ENCODE results near the gene FBLN1. TPM values are rescaled to one million over a fixed set of nuclear protein-coding genes. Genes with fewer than 3 reads are reported as not detected.

Gene FBLN1
- polyA plus RNA-seq, 1 experiment, result 1,033 TPM

DNA sequence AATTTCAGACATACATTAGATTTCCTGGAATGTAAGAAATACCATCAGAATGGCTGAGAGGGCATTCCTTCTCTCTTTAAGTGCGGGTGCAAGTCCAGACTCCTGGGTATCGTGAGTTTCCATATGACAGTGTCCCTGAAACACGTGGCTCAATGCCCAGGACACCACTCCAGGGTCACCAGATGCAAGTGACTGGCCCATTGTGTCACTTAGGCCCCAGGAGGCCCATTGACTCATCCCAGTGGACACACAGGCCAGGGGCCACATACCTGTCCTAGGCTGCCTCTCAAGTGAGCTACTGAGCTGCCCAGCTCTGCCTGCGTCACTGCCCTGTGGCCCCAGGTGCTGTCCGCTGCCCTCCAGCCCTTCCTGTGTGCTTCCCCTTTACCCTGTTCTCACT, 18.5 kb downstream of the FBLN1 start:
- no peak for DNase-seq (ENCODE audit: low read depth)
- ChIA-PET CTCF (no interaction called here), POLR2A (no interaction called here)
- no peak overlapping the region for H3K4me3 ChIP-seq (ENCODE audit: low read depth, low read length)
- H3K36me3 ChIP-seq (ENCODE audit: control insufficient read depth, insufficient read depth, low read length), result peaks cover 61% of the 10 kb centered on the region
- TF ChIP-seq, protein P1, sequence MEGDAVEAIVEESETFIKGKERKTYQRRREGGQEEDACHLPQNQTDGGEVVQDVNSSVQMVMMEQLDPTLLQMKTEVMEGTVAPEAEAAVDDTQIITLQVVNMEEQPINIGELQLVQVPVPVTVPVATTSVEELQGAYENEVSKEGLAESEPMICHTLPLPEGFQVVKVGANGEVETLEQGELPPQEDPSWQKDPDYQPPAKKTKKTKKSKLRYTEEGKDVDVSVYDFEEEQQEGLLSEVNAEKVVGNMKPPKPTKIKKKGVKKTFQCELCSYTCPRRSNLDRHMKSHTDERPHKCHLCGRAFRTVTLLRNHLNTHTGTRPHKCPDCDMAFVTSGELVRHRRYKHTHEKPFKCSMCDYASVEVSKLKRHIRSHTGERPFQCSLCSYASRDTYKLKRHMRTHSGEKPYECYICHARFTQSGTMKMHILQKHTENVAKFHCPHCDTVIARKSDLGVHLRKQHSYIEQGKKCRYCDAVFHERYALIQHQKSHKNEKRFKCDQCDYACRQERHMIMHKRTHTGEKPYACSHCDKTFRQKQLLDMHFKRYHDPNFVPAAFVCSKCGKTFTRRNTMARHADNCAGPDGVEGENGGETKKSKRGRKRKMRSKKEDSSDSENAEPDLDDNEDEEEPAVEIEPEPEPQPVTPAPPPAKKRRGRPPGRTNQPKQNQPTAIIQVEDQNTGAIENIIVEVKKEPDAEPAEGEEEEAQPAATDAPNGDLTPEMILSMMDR (IDR thresholded peaks at IDR 0.05; ENCODE audit: insufficient read depth, low read depth, low read length), result no peak
- H3K27me3 ChIP-seq (ENCODE audit: control insufficient read depth, insufficient read depth, low read length), result no peaks in the 10 kb centered on the region

DNA sequence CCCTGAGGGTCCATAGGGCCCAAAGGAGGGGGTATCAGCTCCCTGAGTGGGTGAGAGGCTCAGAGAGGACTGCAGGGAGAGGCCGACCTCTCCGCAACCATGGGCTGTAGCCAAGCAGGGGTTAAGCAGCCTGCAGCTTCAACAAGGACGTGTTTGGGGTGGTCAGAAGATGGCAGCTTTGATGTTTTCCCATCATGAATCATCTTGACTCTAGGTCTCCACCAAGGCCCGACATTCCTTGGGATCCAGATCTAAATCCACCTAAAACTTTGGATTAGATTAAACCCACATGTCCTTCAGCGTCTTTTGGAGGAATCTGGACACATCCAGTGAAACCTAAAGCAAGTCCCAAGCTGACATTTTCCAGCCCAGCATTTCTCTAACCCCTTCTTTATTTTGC, 19.8 kb downstream of the FBLN1 start:
- DNase-seq (ENCODE audit: low read depth), result no peak
- Histone ChIP-seq H3K36me3 (ENCODE audit: control insufficient read depth, insufficient read depth, low read length) (peaks cover 58% of the 10 kb centered on the region), H3K4me3 (ENCODE audit: low read depth, low read length) (no peak overlapping the region), H3K27me3 (ENCODE audit: control insufficient read depth, insufficient read depth, low read length) (no peaks in the 10 kb centered on the region)
- CTCF ChIA-PET, result interaction anchor here (0.6 to 1.1 kb wide), 2 partner anchors 10 to 13 kb away, joined by 3 read pairs; no protein-coding TSS in a partner anchor
- TF ChIP-seq, protein P1 (IDR thresholded peaks at IDR 0.05; ENCODE audit: insufficient read depth, low read depth, low read length), result no peak
- POLR2A ChIA-PET, result no interaction called here

DNA sequence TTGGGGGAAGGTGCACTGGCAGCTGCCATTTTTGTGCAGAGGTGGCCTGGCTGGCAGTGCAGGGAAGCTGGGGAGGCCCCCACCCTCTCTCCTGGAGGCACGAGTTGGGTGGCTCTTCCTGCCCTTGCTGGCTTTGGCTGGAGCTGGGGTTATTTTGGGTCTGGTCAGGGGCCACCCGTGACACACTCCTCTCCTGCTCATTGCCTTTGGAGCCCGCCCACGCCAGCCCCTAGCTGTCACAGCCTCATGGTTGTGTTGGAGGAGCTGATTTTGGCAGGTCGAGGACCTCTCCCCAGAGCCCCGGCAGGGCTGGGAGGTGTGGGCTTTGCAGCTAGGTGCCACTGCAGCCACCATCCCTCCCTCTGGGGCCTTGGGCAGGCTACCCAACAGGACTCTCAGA, 21.5 kb downstream of the FBLN1 start:
- H3K27me3 ChIP-seq (ENCODE audit: control insufficient read depth, insufficient read depth, low read length), result no peaks in the 10 kb centered on the region
- DNase-seq (ENCODE audit: low read depth), result no peak
- ChIA-PET CTCF (no interaction called here), POLR2A (no interaction called here)
- TF ChIP-seq, protein P1 (IDR thresholded peaks at IDR 0.05; ENCODE audit: insufficient read depth, low read depth, low read length), result no peak
- no peak overlapping the region for H3K4me3 ChIP-seq (ENCODE audit: low read depth, low read length)
- H3K36me3 ChIP-seq (ENCODE audit: control insufficient read depth, insufficient read depth, low read length), result peaks cover 59% of the 10 kb centered on the region

DNA sequence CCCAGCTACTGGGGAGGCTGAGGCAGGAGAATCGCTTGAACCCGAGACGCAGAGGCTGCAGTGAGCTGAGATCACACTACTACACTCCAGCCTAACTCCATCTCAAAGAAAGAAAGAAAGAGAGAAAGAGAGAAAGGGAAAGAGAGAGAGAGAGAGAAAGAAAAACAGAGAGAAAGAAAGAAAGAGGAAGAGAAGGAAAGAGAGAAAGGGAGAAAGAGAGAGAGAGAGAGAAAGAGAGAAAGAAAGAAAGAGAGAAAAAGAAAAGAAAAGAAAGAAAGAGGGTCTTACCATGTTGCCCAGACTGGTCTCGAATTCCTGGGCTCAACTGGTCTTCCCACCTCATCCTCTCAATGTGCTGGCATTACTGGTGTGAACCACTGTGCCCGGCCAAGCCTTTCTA, 22.3 kb downstream of the FBLN1 start:
- no peak for DNase-seq (ENCODE audit: low read depth)
- POLR2A ChIA-PET, result no interaction called here
- H3K4me3 ChIP-seq (ENCODE audit: low read depth, low read length), result no peak overlapping the region
- CTCF ChIA-PET, result no interaction called here
- peaks cover 59% of the 10 kb centered on the region for H3K36me3 ChIP-seq (ENCODE audit: control insufficient read depth, insufficient read depth, low read length)
- no peaks in the 10 kb centered on the region for H3K27me3 ChIP-seq (ENCODE audit: control insufficient read depth, insufficient read depth, low read length)
- TF ChIP-seq, protein P1 (IDR thresholded peaks at IDR 0.05; ENCODE audit: insufficient read depth, low read depth, low read length), result no peak

DNA sequence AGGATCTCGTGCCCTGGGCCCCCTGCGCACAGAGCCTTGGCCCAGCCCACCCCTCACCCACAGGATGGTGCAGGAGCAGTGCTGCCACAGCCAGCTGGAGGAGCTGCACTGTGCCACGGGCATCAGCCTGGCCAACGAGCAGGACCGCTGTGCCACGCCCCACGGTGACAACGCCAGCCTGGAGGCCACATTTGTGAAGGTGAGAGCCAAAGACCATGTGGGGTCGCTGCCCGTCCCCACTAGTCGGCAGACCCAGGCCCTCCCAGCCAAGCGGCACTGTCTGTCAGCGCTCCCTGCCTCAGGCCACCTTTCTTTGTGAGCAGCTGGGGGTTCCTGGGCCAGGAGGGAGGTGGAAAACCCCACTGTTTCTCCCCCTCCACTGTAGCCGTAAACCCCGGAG, 22.8 kb downstream of the FBLN1 start:
- Histone ChIP-seq H3K4me3 (ENCODE audit: low read depth, low read length) (no peak overlapping the region), H3K36me3 (ENCODE audit: control insufficient read depth, insufficient read depth, low read length) (peaks cover 60% of the 10 kb centered on the region), H3K27me3 (ENCODE audit: control insufficient read depth, insufficient read depth, low read length) (no peaks in the 10 kb centered on the region)
- ChIA-PET POLR2A (no interaction called here), CTCF (no interaction called here)
- no peak for DNase-seq (ENCODE audit: low read depth)
- TF ChIP-seq, protein P1 (IDR thresholded peaks at IDR 0.05; ENCODE audit: insufficient read depth, low read depth, low read length), result no peak

All from BJ (cell line).